ENCODE results near the gene TIMP3.

TIMP3 gene

GRCh38 chr22:32786027-32786418, 15.5 kb upstream of the TIMP3 start:
- no peak for DNase-seq (ENCODE audit: low spot score)

- DNase-seq (ENCODE audit: low spot score) = no peak
These were observed 12.4 kb upstream of the TIMP3 start for GRCh38 chr22:32788904-32789624.

- DNase-seq (ENCODE audit: low spot score) = no peak
These were observed 11.5 kb upstream of the TIMP3 start for GRCh38 chr22:32789797-32790620.

- no peak for DNase-seq (ENCODE audit: low spot score)
These were observed 10.4 kb upstream of the TIMP3 start for GRCh38 chr22:32791056-32791455.

- DNase-seq (ENCODE audit: low spot score) = no peak
These were observed 10.0 kb upstream of the TIMP3 start for GRCh38 chr22:32791485-32791884.

- DNase-seq (ENCODE audit: low spot score) = no peak
These were observed 7.9 kb upstream of the TIMP3 start for GRCh38 chr22:32793589-32793988.

- peak; percentile 79 for DNase-seq (ENCODE audit: low spot score)
These were observed 6.9 kb upstream of the TIMP3 start for GRCh38 chr22:32794449-32795213.

GRCh38 chr22:32795214-32795596, 6.3 kb upstream of the TIMP3 start:
- DNase-seq (ENCODE audit: low spot score) = no peak

GRCh38 chr22:32796865-32797573, 4.5 kb upstream of the TIMP3 start:
- DNase-seq (ENCODE audit: low spot score) = peak; percentile 80

GRCh38 chr22:32799496-32799895, 2.0 kb upstream of the TIMP3 start:
- no peak for DNase-seq (ENCODE audit: low spot score)

- no peak for DNase-seq (ENCODE audit: low spot score)
These were observed 1.2 kb upstream of the TIMP3 start for GRCh38 chr22:32800158-32800882.

- DNase-seq (ENCODE audit: low spot score) = no peak
These were observed 440 bp upstream of the TIMP3 start for GRCh38 chr22:32800994-32801536.

GRCh38 chr22:32802237-32802765, 796 bp downstream of the TIMP3 start:
- no peak for DNase-seq (ENCODE audit: low spot score)

- DNase-seq (ENCODE audit: low spot score) = no peak
These were observed 1.7 kb downstream of the TIMP3 start for GRCh38 chr22:32803020-32803737.

- DNase-seq (ENCODE audit: low spot score) = no peak
These were observed 2.4 kb downstream of the TIMP3 start for GRCh38 chr22:32803738-32804435.

- DNase-seq (ENCODE audit: low spot score) = no peak
These were observed 3.2 kb downstream of the TIMP3 start for GRCh38 chr22:32804531-32805360.

GRCh38 chr22:32805361-32805881, 3.9 kb downstream of the TIMP3 start:
- no peak for DNase-seq (ENCODE audit: low spot score)

- DNase-seq (ENCODE audit: low spot score) = no peak
These were observed 4.8 kb downstream of the TIMP3 start for GRCh38 chr22:32806296-32806695.
